IMR-90 (cell line): Measurements from ENCODE around the gene CALU. TPM values are rescaled to one million over a fixed set of nuclear protein-coding genes. Genes with fewer than 3 reads are reported as not detected.

Experiments
- ATAC-seq: fragments of 200-7000 bp; cut with Tn5 transposase; 2 replicates; pipeline ENCODE4 v1.9.1; 2020; ENCODE audit warnings: low read depth, mild to moderate bottlenecking, moderate library complexity
- BruUV-seq: library from RNA; stranded (reverse); fragments of 400-500 nt; replicated peaks from 2 replicates; lab custom pipeline; 2021; lab: Mats Ljungman, UMichigan
- CTCF ChIA-PET: fragments of 300-600 bp; formaldehyde crosslinking; extraction: SDS; loops from one replicate; lab custom pipeline; 2021; ENCODE audit warnings: antibody characterized with exemption; lab: Yijun Ruan, JAX
- POLR2A ChIA-PET: fragments of 300-600 bp; sonication (Branson Sonifier 250); formaldehyde crosslinking; loops from one replicate; lab custom pipeline; 2022; ENCODE audit warnings: antibody characterized with exemption; ENCODE audit not compliant: unreplicated experiment; lab: Charles Lee
- DNase-seq: peaks from one replicate; pipeline ENCODE4 v3.0.0; 2013
- H2AFZ ChIP-seq: replicated peaks from 2 replicates; pipeline ENCODE3; 2013; ENCODE audit warnings: low read length, mild to moderate bottlenecking; ENCODE audit not compliant: poor library complexity
- H2AK5ac ChIP-seq: 2 replicates; pipeline ENCODE4 v1.6.1; 2013; ENCODE audit warnings: low read depth, low read length, inconsistent platforms
- H2AK9ac ChIP-seq: replicated peaks from 2 replicates; pipeline ENCODE3; 2013; ENCODE audit warnings: mild to moderate bottlenecking, low read depth, low read length, moderate library complexity; ENCODE audit not compliant: poor library complexity
- H2BK120ac ChIP-seq: 2 replicates; pipeline ENCODE4 v1.6.1; 2013; ENCODE audit warnings: low read depth, low read length, inconsistent platforms
- H2BK15ac ChIP-seq: 3 replicates; pipeline ENCODE4 v1.6.1; 2013; ENCODE audit warnings: low read depth, low read length, inconsistent platforms
- H2BK20ac ChIP-seq: 2 replicates; pipeline ENCODE4 v1.6.1; 2013; ENCODE audit warnings: low read depth, mild to moderate bottlenecking, inconsistent platforms, low read length, moderate library complexity
- H2BK5ac ChIP-seq: 2 replicates; pipeline ENCODE4 v1.6.1; 2013; ENCODE audit warnings: mild to moderate bottlenecking, low read depth, low read length, inconsistent platforms; ENCODE audit not compliant: poor library complexity, severe bottlenecking
- H3K14ac ChIP-seq: replicated peaks from 2 replicates; pipeline ENCODE4 v1.6.1; 2013; ENCODE audit warnings: low read depth, low read length, inconsistent platforms
- H3K18ac ChIP-seq: 2 replicates; pipeline ENCODE4 v1.6.1; 2013; ENCODE audit warnings: low read depth, low read length, control low read depth
- H3K23ac ChIP-seq: 2 replicates; pipeline ENCODE4 v1.6.1; 2013; ENCODE audit warnings: low read depth, low read length, inconsistent platforms
- H3K27ac ChIP-seq: 2 replicates; pipeline ENCODE4 v1.5.1; 2013; ENCODE audit warnings: mild to moderate bottlenecking, control low read depth, low read length; ENCODE audit not compliant: insufficient read depth
- H3K27me3 ChIP-seq: 2 replicates; pipeline ENCODE4 v1.6.1; 2013; ENCODE audit warnings: low read length; ENCODE audit not compliant: control insufficient read depth, insufficient read depth
- H3K36me3 ChIP-seq: 2 replicates; pipeline ENCODE4 v1.6.1; 2013; ENCODE audit warnings: low read length, mixed read lengths; ENCODE audit not compliant: control insufficient read depth, insufficient read depth
- H3K4ac ChIP-seq: 2 replicates; pipeline ENCODE4 v1.6.1; 2013; ENCODE audit warnings: low read depth, low read length, inconsistent platforms
- H3K4me1 ChIP-seq: 2 replicates; pipeline ENCODE4 v1.6.1; 2013; ENCODE audit warnings: low read length, mixed read lengths; ENCODE audit not compliant: control insufficient read depth, insufficient read depth
- H3K4me2 ChIP-seq: 2 replicates; pipeline ENCODE4 v1.6.1; 2013; ENCODE audit warnings: low read depth, mild to moderate bottlenecking, control low read depth, low read length, moderate library complexity
- H3K4me3 ChIP-seq: 2 replicates; pipeline ENCODE4 v1.5.1; 2013; ENCODE audit warnings: low read depth, mild to moderate bottlenecking, control low read depth, low read length, moderate library complexity; ENCODE audit not compliant: insufficient read depth
- H3K56ac ChIP-seq: 2 replicates; pipeline ENCODE4 v1.6.1; 2013; ENCODE audit warnings: low read length, inconsistent platforms; ENCODE audit not compliant: insufficient read depth; ENCODE audit errors: extremely low read depth
- H3K79me1 ChIP-seq, 2 experiments: 2 replicates each; pipeline ENCODE4 v1.6.1; 2013; ENCODE audit warnings: low read length in 2 of 2, inconsistent platforms in 1 of 2, low read depth in 1 of 2
- H3K9ac ChIP-seq: 2 replicates; pipeline ENCODE4 v1.6.1; 2013; ENCODE audit warnings: low read depth, low read length, control low read depth
- H3K9me1 ChIP-seq: 2 replicates; pipeline ENCODE4 v1.6.1; 2013; ENCODE audit warnings: low read length, inconsistent platforms; ENCODE audit not compliant: insufficient read depth
- H3K9me3 ChIP-seq: 2 replicates; pipeline ENCODE4 v1.6.1; 2013; ENCODE audit warnings: low read length; ENCODE audit not compliant: control insufficient read depth, insufficient read depth
- H4K20me1 ChIP-seq: 2 replicates; pipeline ENCODE4 v1.6.1; 2013; ENCODE audit warnings: low read length, inconsistent platforms; ENCODE audit not compliant: insufficient read depth
- H4K5ac ChIP-seq: 2 replicates; pipeline ENCODE4 v1.6.1; 2013; ENCODE audit warnings: mild to moderate bottlenecking, low read depth, low read length, control low read depth
- H4K8ac ChIP-seq, 2 experiments: 2 replicates each; pipeline ENCODE4 v1.6.1; 2013; ENCODE audit warnings: low read depth in 2 of 2, low read length in 2 of 2, control low read depth in 1 of 2, inconsistent platforms in 1 of 2
- H4K91ac ChIP-seq: 2 replicates; pipeline ENCODE4 v1.6.1; 2013; ENCODE audit warnings: low read depth, low read length, inconsistent platforms; ENCODE audit not compliant: insufficient read depth
- BHLHE40 ChIP-seq: fragments of 150-350 bp; IDR thresholded peaks from 2 replicates; pipeline ENCODE4 v1.6.1; 2016; ENCODE audit warnings: mild to moderate bottlenecking, low read depth, low read length
- FOS ChIP-seq: fragments of 150-350 bp; IDR thresholded peaks from 2 replicates; pipeline ENCODE4 v1.6.1; 2016; ENCODE audit warnings: low read depth, low read length
- MAFK ChIP-seq: IDR thresholded peaks from 2 replicates; pipeline ENCODE4 v1.6.1; 2012; ENCODE audit warnings: low read depth, low read length, improper control_type of control experiment
- MAZ ChIP-seq: IDR thresholded peaks from 2 replicates; pipeline ENCODE4 v1.6.1; 2012; ENCODE audit warnings: low read depth, mild to moderate bottlenecking, low read length, improper control_type of control experiment, moderate library complexity, borderline replicate concordance
- MXI1 ChIP-seq: IDR thresholded peaks from 2 replicates; pipeline ENCODE4 v1.6.1; 2012; ENCODE audit warnings: low read depth, mild to moderate bottlenecking, low read length, moderate library complexity, borderline replicate concordance
- NFE2L2 ChIP-seq: fragments of 150-350 bp; IDR thresholded peaks from 2 replicates; pipeline ENCODE4 v1.6.1; 2016; ENCODE audit warnings: low read depth, mild to moderate bottlenecking, low read length
- POLR2A ChIP-seq: IDR thresholded peaks from 2 replicates; pipeline ENCODE4 v1.6.1; 2012; ENCODE audit warnings: mild to moderate bottlenecking, low read depth, low read length
- RCOR1 ChIP-seq: IDR thresholded peaks from 2 replicates; pipeline ENCODE4 v1.6.1; 2012; ENCODE audit warnings: mild to moderate bottlenecking, low read length, improper control_type of control experiment; ENCODE audit not compliant: insufficient replicate concordance
- RFX5 ChIP-seq: IDR thresholded peaks from 2 replicates; pipeline ENCODE4 v1.8.0; 2012; ENCODE audit warnings: low read depth, mild to moderate bottlenecking, low read length, moderate library complexity
- SMC3 ChIP-seq: fragments of 150-350 bp; IDR thresholded peaks from 2 replicates; pipeline ENCODE4 v1.6.1; 2016; ENCODE audit warnings: low read depth, mild to moderate bottlenecking, antibody characterized with exemption, low read length, moderate library complexity
- USF2 ChIP-seq: fragments of 150-350 bp; IDR thresholded peaks from 2 replicates; pipeline ENCODE4 v1.6.1; 2017; ENCODE audit warnings: mild to moderate bottlenecking, antibody characterized with exemption, low read length, low read depth
- WGBS, 2 experiments: methylation state at CpG; one replicate each; pipeline versions ENCODE4 v1.1.5 to v1.1.7; 2013; ENCODE audit warnings: missing lambda C conversion rate in 2 of 2; ENCODE audit not compliant: insufficient read length in 1 of 2; ENCODE audit errors: extremely low coverage in 2 of 2; 5-methylcytosine and 5-hydroxymethylcytosine counted together
- dilution Hi-C: fragments of 300-500 bp; cut with HindIII; formaldehyde crosslinking; loops from one replicate; pipeline ENCODE4 v1.14.3; 2018; ENCODE audit warnings: low sequenced_read_pairs; ENCODE audit not compliant: unreplicated experiment
- in situ Hi-C: fragments of 300-500 bp; cut with MboI; formaldehyde crosslinking; loops from 3 replicates; pipeline ENCODE4 v1.14.3; 2019; ENCODE audit warnings: low sequenced_read_pairs, inconsistent platforms, mixed read lengths
- intact Hi-C: fragments of 100-400 bp; cut with micrococcal nuclease; formaldehyde crosslinking; loops from 2 replicates; pipeline ENCODE4 v1.10.0; 2022
- polyA plus RNA-seq, 3 experiments: library from polyadenylated mRNA; depleted of rRNA; stranded (reverse); fragments of >200 nt; gene quantifications; 2 replicates each; pipeline ENCODE4 v1.2.3, GENCODE V29; 2012; ENCODE audit warnings: low replicate concordance in 1 of 3
- total RNA-seq: library from RNA; depleted of rRNA; stranded (reverse); fragments of >200 nt; gene quantifications from 2 replicates; pipeline ENCODE4 v1.2.3, GENCODE V29; 2012
- TF ChIP-seq, protein P1 (sequence below): conservative IDR thresholded peaks from 2 replicates; pipeline ENCODE4 v1.5.1; 2012; ENCODE audit warnings: mild to moderate bottlenecking, low read depth, low read length, improper control_type of control experiment
- TF ChIP-seq, protein P2 (sequence below): fragments of 150-350 bp; IDR thresholded peaks from 2 replicates; pipeline ENCODE4 v1.6.1; 2016; ENCODE audit warnings: low read depth, mild to moderate bottlenecking, low read length, moderate library complexity, borderline replicate concordance

The CALU gene
- total and polyA plus RNA-seq, 2 of the 4 experiments (the other 2 are of a cell fraction) = 421 to 525 TPM

DNA sequence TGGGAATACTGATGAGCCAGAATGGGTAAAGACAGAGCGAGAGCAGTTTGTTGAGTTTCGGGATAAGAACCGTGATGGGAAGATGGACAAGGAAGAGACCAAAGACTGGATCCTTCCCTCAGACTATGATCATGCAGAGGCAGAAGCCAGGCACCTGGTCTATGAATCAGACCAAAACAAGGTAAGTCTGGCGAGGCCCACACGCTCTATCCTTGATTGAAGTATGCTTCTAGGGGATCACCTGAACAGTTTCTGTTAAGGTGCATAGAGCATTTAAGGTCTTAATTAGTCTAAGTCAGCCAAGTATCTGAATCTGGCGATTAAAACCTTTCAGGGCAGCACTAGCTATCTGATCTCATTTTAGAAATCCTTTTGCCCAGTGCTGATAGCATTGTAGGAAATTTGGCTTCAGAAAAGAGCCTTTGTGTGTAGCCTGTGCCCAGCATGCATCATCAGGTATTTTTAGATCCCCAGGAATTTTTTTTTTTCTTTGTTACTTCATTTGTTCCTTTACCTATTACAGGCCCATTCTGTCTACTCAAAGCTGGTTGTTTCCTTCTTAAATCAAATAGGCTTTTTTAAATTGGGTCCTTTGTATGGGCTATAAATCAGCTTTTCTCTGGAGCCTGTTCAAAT, 28.4 kb downstream of the CALU start:
- H3K36me3 ChIP-seq = peaks cover 50% of the 10 kb centered on the region
- no peak overlapping the region for H3K14ac ChIP-seq
- H3K4ac ChIP-seq = no peak overlapping the region
- intact Hi-C loops (no loop called here), in situ Hi-C loops (no loop called here), dilution Hi-C loops (no loop called here)
- no peak overlapping the region for H2BK120ac ChIP-seq
- H3K56ac ChIP-seq = no peak overlapping the region
- no peak for ATAC-seq
- ChIA-PET POLR2A (no interaction called here), CTCF (interaction anchor here (0.6 kb wide), 1 partner anchor 15 kb away, joined by 3 read pairs; no protein-coding TSS in a partner anchor)
- H4K20me1 ChIP-seq = peaks cover 46% of the 10 kb centered on the region
- DNase-seq = no peak
- no peak overlapping the region for H2AK9ac ChIP-seq
- peaks cover 5% of the 10 kb centered on the region for H3K9me1 ChIP-seq
- no peak for TF ChIP-seq MAFK
- TF ChIP-seq, protein P1, sequence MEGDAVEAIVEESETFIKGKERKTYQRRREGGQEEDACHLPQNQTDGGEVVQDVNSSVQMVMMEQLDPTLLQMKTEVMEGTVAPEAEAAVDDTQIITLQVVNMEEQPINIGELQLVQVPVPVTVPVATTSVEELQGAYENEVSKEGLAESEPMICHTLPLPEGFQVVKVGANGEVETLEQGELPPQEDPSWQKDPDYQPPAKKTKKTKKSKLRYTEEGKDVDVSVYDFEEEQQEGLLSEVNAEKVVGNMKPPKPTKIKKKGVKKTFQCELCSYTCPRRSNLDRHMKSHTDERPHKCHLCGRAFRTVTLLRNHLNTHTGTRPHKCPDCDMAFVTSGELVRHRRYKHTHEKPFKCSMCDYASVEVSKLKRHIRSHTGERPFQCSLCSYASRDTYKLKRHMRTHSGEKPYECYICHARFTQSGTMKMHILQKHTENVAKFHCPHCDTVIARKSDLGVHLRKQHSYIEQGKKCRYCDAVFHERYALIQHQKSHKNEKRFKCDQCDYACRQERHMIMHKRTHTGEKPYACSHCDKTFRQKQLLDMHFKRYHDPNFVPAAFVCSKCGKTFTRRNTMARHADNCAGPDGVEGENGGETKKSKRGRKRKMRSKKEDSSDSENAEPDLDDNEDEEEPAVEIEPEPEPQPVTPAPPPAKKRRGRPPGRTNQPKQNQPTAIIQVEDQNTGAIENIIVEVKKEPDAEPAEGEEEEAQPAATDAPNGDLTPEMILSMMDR = no peak
- no peak for TF ChIP-seq POLR2A
- no peak for TF ChIP-seq MXI1
- TF ChIP-seq SMC3 = no peak
- TF ChIP-seq USF2 = no peak
- TF ChIP-seq, protein P2, sequence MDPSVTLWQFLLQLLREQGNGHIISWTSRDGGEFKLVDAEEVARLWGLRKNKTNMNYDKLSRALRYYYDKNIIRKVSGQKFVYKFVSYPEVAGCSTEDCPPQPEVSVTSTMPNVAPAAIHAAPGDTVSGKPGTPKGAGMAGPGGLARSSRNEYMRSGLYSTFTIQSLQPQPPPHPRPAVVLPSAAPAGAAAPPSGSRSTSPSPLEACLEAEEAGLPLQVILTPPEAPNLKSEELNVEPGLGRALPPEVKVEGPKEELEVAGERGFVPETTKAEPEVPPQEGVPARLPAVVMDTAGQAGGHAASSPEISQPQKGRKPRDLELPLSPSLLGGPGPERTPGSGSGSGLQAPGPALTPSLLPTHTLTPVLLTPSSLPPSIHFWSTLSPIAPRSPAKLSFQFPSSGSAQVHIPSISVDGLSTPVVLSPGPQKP = no peak
- TF ChIP-seq NFE2L2 = no peak
- TF ChIP-seq RCOR1 = no peak
- TF ChIP-seq MAZ = no peak
- no peak for TF ChIP-seq FOS
- TF ChIP-seq BHLHE40 = no peak
- TF ChIP-seq RFX5 = no peak
- no peak overlapping the region for H4K8ac ChIP-seq
- H3K4me1 ChIP-seq = no peaks in the 10 kb centered on the region
- no peaks in the 10 kb centered on the region for H3K27me3 ChIP-seq
- H2BK5ac ChIP-seq = no peak overlapping the region
- H3K27ac ChIP-seq = no peak overlapping the region
- H3K79me1 ChIP-seq = peaks cover 26 to 70% of the 10 kb centered on the region in 2 experiments
- H2AK5ac ChIP-seq = no peak overlapping the region
- 94% methylated on average over 3 of the region's 6 CpGs; no CpG with 5 or more reads in 1 of the 2 experiments for WGBS, 2 experiments
- H2BK20ac ChIP-seq = no peak overlapping the region
- no peak overlapping the region for H4K5ac ChIP-seq
- H3K9ac ChIP-seq = no peak overlapping the region
- H4K91ac ChIP-seq = no peak overlapping the region
- H3K23ac ChIP-seq = no peak overlapping the region
- H3K18ac ChIP-seq = no peak overlapping the region
- H3K4me2 ChIP-seq = no peak overlapping the region
- H3K9me3 ChIP-seq = no peaks in the 10 kb centered on the region
- BruUV-seq = no TSS peak
- no peak overlapping the region for H2AFZ ChIP-seq
- H2BK15ac ChIP-seq = no peak overlapping the region
- no peak overlapping the region for H3K4me3 ChIP-seq
